ENCODE results near the gene SPPL2B. TPM values are rescaled to one million over a fixed set of nuclear protein-coding genes. Genes with fewer than 3 reads are reported as not detected.
A peak's percentile ranks its signal among the peaks of the same experiment; 100 is the strongest.

SPPL2B gene
- total RNA-seq, 5 donors from 2014 or later (not counting 1 experiment from before 2014, with no cell fraction given), result 96.5 to 173 (median 133) TPM

GRCh38 chr19:2307518-2308012, 20.9 kb upstream of the SPPL2B start:
- H3K36me3 ChIP-seq (ENCODE audit: control insufficient read depth in 2 of 2, extremely low read depth in 1 of 2, insufficient read depth in 1 of 2, low read length in 1 of 2), result no peaks in the 10 kb centered on the region
- peaks cover 0 to 27% of the 10 kb centered on the region in 2 experiments for H3K4me1 ChIP-seq (ENCODE audit: control insufficient read depth in 1 of 2, extremely low read depth in 1 of 2, insufficient read depth in 2 of 2, low read length in 2 of 2)
- no peak overlapping the region for H3K4me3 ChIP-seq (ENCODE audit: control insufficient read depth in 1 of 2, extremely low read depth in 1 of 2, low read length in 1 of 2)
- DNase-seq (no peak), ATAC-seq (replicated peaks in 1 of 4) (no peak)
- H3K4me3 Mint-ChIP-seq, result peak overlapping the region in 1 of 3 donors; percentile 17
- 20% methylated on average over 32 of the region's 33 CpGs for WGBS (ENCODE audit: insufficient coverage)
- H3K4me1 Mint-ChIP-seq, result peaks cover 13 to 18% (median 13%) of the 10 kb centered on the region in 3 donors
- H3K36me3 Mint-ChIP-seq, result no peaks in the 10 kb centered on the region
- ChIA-PET CTCF (no interaction called here), POLR2A (no interaction called here)
- peaks cover 36 to 66% of the 10 kb centered on the region in 2 donors for H3K27me3 Mint-ChIP-seq
- no peaks in the 10 kb centered on the region for H3K9me3 Mint-ChIP-seq
- H3K27ac ChIP-seq (ENCODE audit: low read length), result no peak overlapping the region
- H3K27me3 ChIP-seq (replicated peaks in 1 of 2; ENCODE audit: control insufficient read depth in 2 of 2, extremely low read depth in 1 of 2, insufficient read depth in 2 of 2, low read length in 1 of 2), result peaks cover 0 to 91% of the 10 kb centered on the region in 2 experiments
- no peaks in the 10 kb centered on the region for H3K9me3 ChIP-seq
- no peak overlapping the region for H3K27ac Mint-ChIP-seq

- H3K4me1 ChIP-seq (ENCODE audit: control insufficient read depth in 1 of 2, extremely low read depth in 1 of 2, insufficient read depth in 2 of 2, low read length in 2 of 2), result peaks cover 0 to 27% of the 10 kb centered on the region in 2 experiments
- peak within 1 kb of the TSS in 2 of 3 donors; percentile 15 to 72 for H3K4me3 Mint-ChIP-seq
- H3K4me1 Mint-ChIP-seq, result peaks cover 7 to 14% (median 11%) of the 10 kb centered on the region in 3 donors
- no peaks in the 10 kb centered on the region for H3K9me3 Mint-ChIP-seq
- H3K9me3 ChIP-seq, result no peaks in the 10 kb centered on the region
- no peaks in the 10 kb centered on the region for H3K36me3 ChIP-seq (ENCODE audit: control insufficient read depth in 2 of 2, extremely low read depth in 1 of 2, insufficient read depth in 1 of 2, low read length in 1 of 2)
- H3K4me3 ChIP-seq (ENCODE audit: control insufficient read depth in 1 of 2, extremely low read depth in 1 of 2, low read length in 1 of 2), result no peak within 1 kb of the TSS
- H3K36me3 Mint-ChIP-seq, result no peaks in the 10 kb centered on the region
- ATAC-seq (replicated peaks in 1 of 4), result peak; percentile 29 to 50 (median 48)
- H3K27ac Mint-ChIP-seq, result peak within 1 kb of the TSS in 1 of 2 donors; percentile 36
- ChIA-PET CTCF (no interaction called here), POLR2A (no interaction called here)
- DNase-seq, result peak in 2 of 35 experiments; percentile 20 to 43
- WGBS (ENCODE audit: insufficient coverage), result 7% methylated on average over 63 of the region's 63 CpGs
- H3K27me3 ChIP-seq (replicated peaks in 1 of 2; ENCODE audit: control insufficient read depth in 2 of 2, extremely low read depth in 1 of 2, insufficient read depth in 2 of 2, low read length in 1 of 2), result peaks cover 0 to 91% of the 10 kb centered on the region in 2 experiments
- peaks cover 34 to 64% of the 10 kb centered on the region in 2 donors for H3K27me3 Mint-ChIP-seq
- no peak within 1 kb of the TSS for H3K27ac ChIP-seq (ENCODE audit: low read length)
These were observed 20.3 kb upstream of the SPPL2B start, which contains the start of gene LINGO3 for GRCh38 chr19:2308114-2308556. Gene LINGO3 (minus strand): TSS chr19:2308154. CDS start chr19:2291776, 16,378 bp downstream.

- peaks cover 0 to 89% of the 10 kb centered on the region in 2 experiments for H3K27me3 ChIP-seq (replicated peaks in 1 of 2; ENCODE audit: control insufficient read depth in 2 of 2, extremely low read depth in 1 of 2, insufficient read depth in 2 of 2, low read length in 1 of 2)
- H3K4me1 Mint-ChIP-seq, result peaks cover 5 to 6% (median 6%) of the 10 kb centered on the region in 3 donors
- H3K36me3 Mint-ChIP-seq, result peaks cover under 1% of the 10 kb centered on the region
- ChIA-PET CTCF (no interaction called here), POLR2A (no interaction called here)
- H3K27me3 Mint-ChIP-seq, result peaks cover 36 to 68% of the 10 kb centered on the region in 2 donors
- DNase-seq (no peak), ATAC-seq (replicated peaks in 1 of 4) (no peak)
- peaks cover 2 to 3% (median 2%) of the 10 kb centered on the region in 3 donors for H3K9me3 Mint-ChIP-seq
- H3K4me3 ChIP-seq (ENCODE audit: control insufficient read depth in 1 of 2, extremely low read depth in 1 of 2, low read length in 1 of 2), result no peak overlapping the region
- no peak overlapping the region for H3K27ac ChIP-seq (ENCODE audit: low read length)
- peak overlapping the region in 1 of 2 donors; percentile 49 for H3K27ac Mint-ChIP-seq
- no peaks in the 10 kb centered on the region for H3K9me3 ChIP-seq
- H3K4me3 Mint-ChIP-seq, result peak overlapping the region in 1 of 3 donors; percentile 72
- peaks cover 0 to 20% of the 10 kb centered on the region in 2 experiments for H3K4me1 ChIP-seq (ENCODE audit: control insufficient read depth in 1 of 2, extremely low read depth in 1 of 2, insufficient read depth in 2 of 2, low read length in 2 of 2)
- H3K36me3 ChIP-seq (ENCODE audit: control insufficient read depth in 2 of 2, extremely low read depth in 1 of 2, insufficient read depth in 1 of 2, low read length in 1 of 2), result no peaks in the 10 kb centered on the region
- 58% methylated on average over 11 of the region's 17 CpGs for WGBS (ENCODE audit: insufficient coverage)
These were observed 18.6 kb upstream of the SPPL2B start for GRCh38 chr19:2309734-2310362.

- DNase-seq (no peak), ATAC-seq (replicated peaks in 1 of 4) (no peak)
- Mint-ChIP-seq H3K27me3 (peaks cover 36 to 64% of the 10 kb centered on the region in 2 donors), H3K4me3 (no peak overlapping the region), H3K36me3 (peaks cover 7% of the 10 kb centered on the region), H3K27ac (no peak overlapping the region), H3K4me1 (peaks cover 6 to 10% (median 8%) of the 10 kb centered on the region in 3 donors), H3K9me3 (peaks cover 6 to 11% (median 10%) of the 10 kb centered on the region in 3 donors)
- H3K27me3 ChIP-seq (replicated peaks in 1 of 2; ENCODE audit: control insufficient read depth in 2 of 2, extremely low read depth in 1 of 2, insufficient read depth in 2 of 2, low read length in 1 of 2), result peaks cover 0 to 81% of the 10 kb centered on the region in 2 experiments
- ChIA-PET POLR2A (no interaction called here), CTCF (no interaction called here)
- WGBS (ENCODE audit: insufficient coverage), result 100% methylated on average over 2 of the region's 4 CpGs
- no peak overlapping the region for H3K27ac ChIP-seq (ENCODE audit: low read length)
- no peak overlapping the region for H3K4me3 ChIP-seq (ENCODE audit: control insufficient read depth in 1 of 2, extremely low read depth in 1 of 2, low read length in 1 of 2)
- no peaks in the 10 kb centered on the region for H3K36me3 ChIP-seq (ENCODE audit: control insufficient read depth in 2 of 2, extremely low read depth in 1 of 2, insufficient read depth in 1 of 2, low read length in 1 of 2)
- peaks cover 0 to 25% of the 10 kb centered on the region in 2 experiments for H3K4me1 ChIP-seq (ENCODE audit: control insufficient read depth in 1 of 2, extremely low read depth in 1 of 2, insufficient read depth in 2 of 2, low read length in 2 of 2)
- H3K9me3 ChIP-seq, result no peaks in the 10 kb centered on the region
These were observed 17.4 kb upstream of the SPPL2B start for GRCh38 chr19:2311093-2311492.

DNA sequence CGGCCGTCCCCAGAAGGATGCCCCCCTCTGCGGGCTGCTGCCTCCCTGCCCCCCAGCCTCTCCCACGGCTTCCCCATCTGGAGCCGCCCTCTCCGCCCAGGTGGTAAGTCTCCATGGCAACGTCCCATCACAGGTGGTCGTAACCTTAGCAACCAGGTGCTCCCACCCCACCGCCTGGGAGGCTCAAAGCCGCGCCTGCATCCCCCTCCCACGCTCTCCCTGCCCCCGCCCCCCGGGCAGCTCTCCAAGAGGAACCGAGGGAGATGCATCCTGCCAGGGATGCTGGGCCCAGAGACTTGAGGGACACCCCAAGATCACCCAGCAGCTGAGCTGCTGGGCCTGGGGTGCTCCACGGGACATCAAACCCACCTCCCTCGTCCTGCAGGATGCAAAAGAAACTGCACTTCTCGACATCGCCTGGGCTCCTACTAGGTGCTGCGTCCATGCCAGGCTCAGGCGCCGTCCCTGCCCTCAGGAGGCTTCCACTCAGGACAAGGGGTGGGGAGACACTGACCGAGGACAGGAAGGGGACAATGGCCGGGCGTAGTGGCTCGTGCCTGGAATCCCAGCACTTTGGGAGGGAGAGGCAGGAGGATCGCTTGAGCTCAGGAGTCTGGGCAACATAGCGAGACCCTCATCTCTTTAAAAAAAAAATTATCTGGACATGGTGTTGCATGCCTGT, 15.5 kb upstream of the SPPL2B start:
- Mint-ChIP-seq H3K4me1 (peaks cover 6 to 8% (median 7%) of the 10 kb centered on the region in 3 donors), H3K27ac (no peak overlapping the region), H3K27me3 (peaks cover 36 to 55% of the 10 kb centered on the region in 2 donors), H3K36me3 (peaks cover 7% of the 10 kb centered on the region), H3K4me3 (no peak overlapping the region), H3K9me3 (peaks cover 6 to 11% (median 10%) of the 10 kb centered on the region in 3 donors)
- Histone ChIP-seq H3K36me3 (ENCODE audit: control insufficient read depth in 2 of 2, extremely low read depth in 1 of 2, insufficient read depth in 1 of 2, low read length in 1 of 2) (no peaks in the 10 kb centered on the region), H3K9me3 (no peaks in the 10 kb centered on the region), H3K4me3 (ENCODE audit: control insufficient read depth in 1 of 2, extremely low read depth in 1 of 2, low read length in 1 of 2) (no peak overlapping the region), H3K27ac (ENCODE audit: low read length) (no peak overlapping the region), H3K27me3 (replicated peaks in 1 of 2; ENCODE audit: control insufficient read depth in 2 of 2, extremely low read depth in 1 of 2, insufficient read depth in 2 of 2, low read length in 1 of 2) (peaks cover 0 to 63% of the 10 kb centered on the region in 2 experiments), H3K4me1 (ENCODE audit: control insufficient read depth in 1 of 2, extremely low read depth in 1 of 2, insufficient read depth in 2 of 2, low read length in 2 of 2) (peaks cover 0 to 18% of the 10 kb centered on the region in 2 experiments)
- CTCF ChIA-PET, result no interaction called here
- ATAC-seq (replicated peaks in 1 of 4), result no peak
- DNase-seq, result no peak
- POLR2A ChIA-PET, result no interaction called here
- WGBS (ENCODE audit: insufficient coverage), result 41% methylated on average over 22 of the region's 28 CpGs

- Histone ChIP-seq H3K27ac (ENCODE audit: low read length) (no peak overlapping the region), H3K36me3 (ENCODE audit: control insufficient read depth in 2 of 2, extremely low read depth in 1 of 2, insufficient read depth in 1 of 2, low read length in 1 of 2) (no peaks in the 10 kb centered on the region), H3K4me3 (ENCODE audit: control insufficient read depth in 1 of 2, extremely low read depth in 1 of 2, low read length in 1 of 2) (no peak overlapping the region), H3K4me1 (ENCODE audit: control insufficient read depth in 1 of 2, extremely low read depth in 1 of 2, insufficient read depth in 2 of 2, low read length in 2 of 2) (peaks cover 0 to 12% of the 10 kb centered on the region in 2 experiments), H3K27me3 (replicated peaks in 1 of 2; ENCODE audit: control insufficient read depth in 2 of 2, extremely low read depth in 1 of 2, insufficient read depth in 2 of 2, low read length in 1 of 2) (peaks cover 0 to 41% of the 10 kb centered on the region in 2 experiments), H3K9me3 (no peaks in the 10 kb centered on the region)
- Mint-ChIP-seq H3K27ac (no peak overlapping the region), H3K4me1 (peaks cover 0 to 5% (median 4%) of the 10 kb centered on the region in 3 donors), H3K36me3 (peaks cover 7% of the 10 kb centered on the region), H3K9me3 (peaks cover 6 to 11% (median 10%) of the 10 kb centered on the region in 3 donors), H3K27me3 (peaks cover 21 to 34% of the 10 kb centered on the region in 2 donors), H3K4me3 (no peak overlapping the region)
- CTCF ChIA-PET, result interaction anchor here in 1 of 2 donors (0.7 kb wide), 1 partner anchor 1092 kb away, joined by 3 read pairs; no protein-coding TSS in a partner anchor
- POLR2A ChIA-PET, result interaction anchor here in 1 of 2 donors (0.5 to 0.6 kb wide), 2 partner anchors 10 to 111 kb away, joined by 3 read pairs; no protein-coding TSS in a partner anchor
- no peak for ATAC-seq (replicated peaks in 1 of 4)
- WGBS (ENCODE audit: insufficient coverage), result 86% methylated on average over 4 of the region's 7 CpGs
- no peak for DNase-seq
These were observed 13.2 kb upstream of the SPPL2B start for GRCh38 chr19:2315121-2315817.
